SHP77 treated with DMSO at 0.1 percent for 48 hours (cell line): ENCODE measurements around the gene JAM2.

Source experiments
- DNase-seq: peaks from one replicate; lab custom pipeline; 2025; lab: John Stamatoyannopoulos, UW

The JAM2 gene

GRCh38 chr21:25717491-25718147 is 78.6 kb downstream of the JAM2 start:
- DNase-seq = no peak

- DNase-seq = no peak
Observed at GRCh38 chr21:25721987-25722386, 82.9 kb downstream of the JAM2 start.

- DNase-seq = no peak
Observed at GRCh38 chr21:25722631-25723030, 83.6 kb downstream of the JAM2 start.

- DNase-seq = no peak
Observed at GRCh38 chr21:25732091-25732760, 93.2 kb downstream of the JAM2 start.

GRCh38 chr21:25733859-25734653 is 95.0 kb downstream of the JAM2 start:
- DNase-seq = no peak

- DNase-seq = no peak
Observed at GRCh38 chr21:25734654-25734903, 95.5 kb downstream of the JAM2 start.

- DNase-seq = peak; percentile 92
Observed at GRCh38 chr21:25734904-25735645, 96.0 kb downstream of the JAM2 start, which contains the start of the genes ATP5PF and GABPA. Gene ATP5PF, minus strand, starts transcription at chr21:25734904. Its CDS starts 5,110 bp downstream, at chr21:25729794. Gene GABPA, plus strand, starts transcription at chr21:25734972. Its CDS starts 6,627 bp downstream, at chr21:25741599.

GRCh38 chr21:25735646-25736597 is 96.9 kb downstream of the JAM2 start:
- peak; percentile 69 for DNase-seq

GRCh38 chr21:25737421-25737820 is 98.4 kb downstream of the JAM2 start:
- DNase-seq = no peak

- DNase-seq = no peak
Observed at GRCh38 chr21:25742900-25743299, 103.8 kb downstream of the JAM2 start.

- no peak for DNase-seq
Observed at GRCh38 chr21:25744854-25745253, 105.8 kb downstream of the JAM2 start.

GRCh38 chr21:25750085-25750484 is 111.0 kb downstream of the JAM2 start:
- DNase-seq = no peak

- DNase-seq = no peak
Observed at GRCh38 chr21:25752416-25752815, 113.4 kb downstream of the JAM2 start.

GRCh38 chr21:25756190-25756932 is 117.3 kb downstream of the JAM2 start:
- no peak for DNase-seq

GRCh38 chr21:25757531-25757930 is 118.5 kb downstream of the JAM2 start:
- DNase-seq = no peak

- no peak for DNase-seq
Observed at GRCh38 chr21:25759573-25759972, 120.5 kb downstream of the JAM2 start.

- DNase-seq = no peak
Observed at GRCh38 chr21:25760061-25760460, 121.0 kb downstream of the JAM2 start.

GRCh38 chr21:25760677-25761076 is 121.6 kb downstream of the JAM2 start:
- no peak for DNase-seq

GRCh38 chr21:25764065-25764464 is 125.0 kb downstream of the JAM2 start:
- no peak for DNase-seq
